HG03159 (cell line): ENCODE data around the gene TMEM82.

Source experiments
- ATAC-seq: cut with Tn5 transposase; IDR thresholded peaks from one replicate; pipeline ENCODE4 v1.9.1; 2021; ENCODE audit warnings: mild to moderate bottlenecking, moderate library complexity; ENCODE audit not compliant: unreplicated experiment

TMEM82 gene

DNA sequence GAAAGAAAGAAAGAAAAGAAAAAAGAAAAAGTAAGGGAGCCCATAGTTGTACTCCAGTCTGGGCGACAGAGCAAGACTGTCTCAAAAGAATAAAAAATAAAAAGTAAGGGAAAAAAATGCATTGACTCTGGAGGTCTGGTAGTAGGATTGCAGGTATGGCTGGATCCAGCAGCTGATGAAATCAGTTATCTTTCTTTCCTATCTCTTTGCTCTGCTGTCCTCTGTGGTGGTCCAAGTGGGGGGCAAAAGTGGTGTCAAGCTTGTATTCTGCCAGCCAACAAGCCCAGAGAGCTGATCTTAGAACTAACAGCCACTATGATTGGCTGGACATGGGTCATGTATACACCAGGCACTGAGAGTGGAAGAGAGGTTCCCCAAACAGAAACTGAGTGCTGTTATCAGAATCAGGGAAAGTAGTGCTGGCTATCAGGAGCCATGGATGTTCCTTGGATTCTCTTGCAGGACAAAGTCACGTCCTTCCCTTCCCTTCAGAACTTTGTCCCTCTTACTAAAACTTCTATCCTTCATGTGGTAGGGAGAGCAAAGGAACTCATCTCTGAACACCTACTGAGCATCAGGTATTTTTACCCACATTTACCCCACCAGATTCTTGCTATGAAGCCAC is 12.8 kb downstream of the TMEM82 start:
- no peak for ATAC-seq

DNA sequence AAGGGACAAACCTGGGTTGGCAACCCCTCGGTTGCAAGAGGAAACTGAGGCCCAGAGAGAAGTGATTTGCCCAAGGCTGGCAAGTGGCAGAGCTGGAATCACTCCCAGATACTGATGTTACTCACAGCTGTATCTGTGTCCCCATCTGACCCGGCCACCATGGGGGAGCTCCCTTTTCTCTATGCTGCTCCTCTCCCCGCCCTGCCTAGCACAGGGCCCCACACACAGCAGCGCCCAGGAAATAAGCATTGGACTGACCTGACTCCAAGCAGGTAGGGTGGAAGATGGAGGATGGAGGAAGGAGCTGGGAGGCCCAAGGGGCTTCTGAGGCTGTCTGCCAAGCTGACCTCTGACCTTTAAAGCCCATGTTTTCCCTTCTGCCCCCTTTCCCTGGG is 13.3 kb downstream of the TMEM82 start:
- ATAC-seq: no peak

DNA sequence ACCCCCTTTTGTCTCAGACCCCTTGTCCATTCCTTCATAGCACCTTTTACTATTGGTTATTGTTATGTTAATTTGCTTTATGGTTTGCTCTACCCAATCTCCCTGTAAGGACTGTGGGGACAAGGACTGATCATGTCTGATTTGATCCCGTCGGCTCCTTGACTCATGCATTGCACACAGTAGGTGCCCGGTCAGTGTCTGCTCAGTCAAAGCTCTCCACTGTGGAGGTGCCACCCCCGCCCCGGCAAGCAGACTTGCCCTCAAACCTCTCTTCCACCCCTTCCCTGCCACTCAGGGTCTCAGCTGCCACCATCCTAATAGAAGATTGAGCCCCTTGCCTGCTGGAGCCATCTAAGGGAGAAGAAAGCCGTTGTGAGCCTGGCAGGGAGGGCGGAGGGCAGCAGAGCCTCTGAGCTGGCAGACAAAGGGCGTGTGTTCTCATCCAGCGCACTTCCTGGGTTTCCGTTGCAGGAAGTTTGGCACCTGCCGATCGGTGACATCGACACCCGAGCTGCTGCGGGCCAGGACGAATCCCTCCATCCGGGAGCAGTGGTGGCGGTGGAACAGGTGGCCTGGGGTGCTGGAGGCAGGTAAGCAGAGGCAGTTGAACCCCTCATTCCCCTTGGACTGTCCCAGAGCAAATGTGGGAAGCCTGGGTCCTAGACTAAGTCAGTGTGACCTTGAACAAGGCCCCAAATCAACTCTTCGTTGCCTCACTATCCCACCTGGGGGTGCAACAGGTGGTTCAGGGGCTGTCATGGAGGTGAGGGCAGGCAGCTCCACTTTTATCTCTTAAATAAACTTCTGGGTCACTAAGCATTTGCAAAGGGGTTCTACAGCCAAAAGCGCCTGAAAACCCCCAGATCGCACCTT is 14.1 kb downstream of the TMEM82 start:
- no peak for ATAC-seq

- ATAC-seq: no peak
Measured at GRCh38 chr1:15757016-15757543, 14.8 kb downstream of the TMEM82 start.

DNA sequence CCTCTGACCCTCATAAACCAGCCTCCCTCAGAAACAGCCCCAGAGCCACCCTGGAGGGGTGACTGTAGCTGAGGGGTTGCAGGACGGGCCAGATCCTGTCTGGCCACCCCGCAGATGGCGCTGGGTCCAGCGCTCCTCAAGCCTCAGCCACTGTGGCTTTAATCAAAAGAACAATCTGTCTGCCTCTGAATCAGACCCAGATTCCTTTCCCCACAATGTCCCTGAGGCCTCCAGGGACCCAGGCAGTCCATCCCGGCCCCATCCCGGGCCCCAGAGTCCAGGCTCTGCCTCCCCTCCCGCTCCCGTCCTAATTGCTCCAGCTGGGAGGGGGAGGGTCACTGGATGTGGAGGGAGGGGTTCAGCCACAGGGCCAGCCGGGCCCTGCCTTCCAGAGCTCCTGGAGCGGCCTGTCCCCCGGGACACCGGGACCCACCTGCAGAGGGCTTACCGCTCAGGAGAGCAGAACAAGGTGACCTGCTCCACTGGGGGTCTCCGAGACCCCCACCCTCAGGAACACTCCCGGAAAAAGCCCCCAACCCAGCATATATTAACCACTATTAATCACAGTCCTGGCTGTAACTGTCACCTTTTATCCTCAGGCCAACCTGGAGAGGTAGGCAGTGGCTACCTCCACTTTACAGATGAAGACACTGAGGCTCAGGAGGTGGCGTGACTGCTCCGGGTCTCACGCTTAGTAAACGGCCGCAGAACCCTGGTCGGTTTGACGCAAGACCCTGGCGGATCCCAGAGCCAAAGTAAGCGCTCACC is 15.5 kb downstream of the TMEM82 start:
- no peak for ATAC-seq

GRCh38 chr1:15758343-15758931 is 16.1 kb downstream of the TMEM82 start, which contains the start of gene FBLIM1:
Gene FBLIM1 (plus strand): TSS chr1:15758795. CDS start chr1:15764984, 6,189 bp downstream.
- no peak for ATAC-seq

DNA sequence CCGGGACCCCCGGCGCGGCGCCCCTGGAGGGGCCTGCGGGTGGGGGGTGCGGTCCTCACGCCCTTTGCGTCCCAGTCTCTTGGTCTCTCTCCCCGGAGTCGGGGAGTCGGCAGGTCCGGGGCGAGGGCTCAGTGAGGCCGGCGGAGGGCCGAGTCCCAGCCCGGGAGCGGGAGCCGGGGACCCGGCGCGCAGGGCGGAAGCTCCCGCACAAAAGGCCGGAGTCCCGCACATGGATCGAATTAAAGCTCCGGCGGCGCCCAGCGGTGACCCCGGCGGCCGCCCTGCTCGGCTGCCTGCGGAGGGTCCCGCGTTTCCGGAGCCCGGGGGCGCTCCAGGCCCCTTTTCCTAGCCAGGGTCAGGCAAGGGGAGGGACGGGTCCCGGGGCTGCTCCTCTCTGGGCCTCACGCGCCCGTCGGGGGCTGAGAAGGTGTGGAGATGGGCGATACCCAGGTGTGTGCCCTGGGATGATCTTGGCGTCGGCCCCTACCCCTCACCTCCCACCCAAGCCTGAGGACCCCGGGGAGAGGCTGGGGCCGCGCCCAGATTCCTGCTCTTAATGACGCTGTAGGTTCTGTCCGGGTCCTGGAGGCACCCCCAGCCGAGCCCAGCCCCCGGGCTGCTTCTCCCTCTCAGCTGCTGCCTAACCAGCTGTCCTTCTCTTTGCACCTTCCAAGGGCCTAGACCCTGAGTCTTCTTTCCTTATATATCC is 16.8 kb downstream of the TMEM82 start:
- ATAC-seq: no peak

DNA sequence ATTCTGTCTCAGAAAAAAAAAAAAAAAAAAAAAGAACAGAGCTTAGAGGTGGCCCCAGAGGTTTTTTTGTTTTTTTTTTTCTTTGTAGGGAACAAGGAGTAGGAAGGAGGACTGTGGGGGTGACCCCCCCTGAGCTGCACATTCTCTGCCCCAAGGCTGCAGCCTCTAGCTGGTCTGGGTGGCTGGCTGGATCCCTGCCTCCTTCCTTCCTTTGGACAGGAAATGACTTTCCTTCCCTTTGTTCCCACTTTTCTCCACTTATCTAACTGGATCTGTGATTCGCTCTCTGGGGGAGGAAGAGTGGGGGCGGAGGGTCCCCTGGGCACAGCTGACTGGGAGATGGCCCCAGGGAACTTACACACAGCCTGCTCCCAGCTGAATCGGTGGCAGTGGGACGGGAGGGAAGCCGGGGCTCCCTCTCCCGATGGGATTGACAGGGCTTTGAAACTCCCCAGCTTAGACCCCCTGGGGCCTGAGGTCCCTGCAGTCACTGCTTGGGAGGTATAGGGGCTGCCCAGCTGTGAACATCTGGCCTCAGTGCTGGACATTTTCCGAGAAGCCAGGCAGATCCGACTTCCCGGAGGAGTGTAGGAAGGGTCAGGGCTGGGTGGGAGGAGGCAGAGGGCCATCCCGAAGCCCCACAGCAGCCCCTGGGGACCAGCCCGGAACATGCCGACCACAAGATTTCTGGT is 18.4 kb downstream of the TMEM82 start:
- no peak for ATAC-seq

DNA sequence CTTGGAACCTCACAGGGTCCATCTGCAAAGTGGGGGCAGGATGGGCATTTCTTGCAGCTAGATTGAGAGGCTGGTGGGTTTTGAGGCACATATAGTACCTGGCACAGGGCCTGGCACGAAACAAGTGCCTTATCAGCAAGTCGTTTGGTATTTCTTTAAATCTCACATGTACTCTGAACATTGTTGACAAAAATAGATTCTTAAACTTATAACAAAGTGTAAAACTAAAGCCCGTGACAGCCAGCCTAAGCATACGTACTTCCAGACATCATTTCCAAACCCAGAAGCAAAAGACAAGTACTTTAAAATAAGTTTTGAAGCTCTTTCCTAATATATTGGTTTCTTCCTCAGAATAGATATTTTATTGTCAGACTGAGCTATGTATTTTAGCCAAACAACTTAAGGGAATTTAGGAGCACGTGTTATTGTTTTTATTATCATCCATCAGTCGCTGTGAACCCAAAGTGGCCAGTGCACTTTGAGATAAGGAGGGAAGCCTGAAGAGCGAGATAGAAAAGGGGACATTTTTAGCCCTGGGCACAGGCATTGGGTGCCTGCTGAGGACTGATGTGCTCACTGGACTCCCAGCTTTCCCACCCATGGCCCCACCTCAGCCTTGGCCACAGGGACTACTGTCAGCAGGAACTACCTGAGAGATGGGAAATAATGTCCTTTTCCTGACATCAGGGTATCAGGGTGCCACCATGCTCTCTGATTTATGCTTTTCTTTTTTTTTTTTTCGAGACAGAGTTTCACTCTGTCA is 19.2 kb downstream of the TMEM82 start:
- ATAC-seq: no peak

- no peak for ATAC-seq
Measured at GRCh38 chr1:15762546-15762945, 20.2 kb downstream of the TMEM82 start.

DNA sequence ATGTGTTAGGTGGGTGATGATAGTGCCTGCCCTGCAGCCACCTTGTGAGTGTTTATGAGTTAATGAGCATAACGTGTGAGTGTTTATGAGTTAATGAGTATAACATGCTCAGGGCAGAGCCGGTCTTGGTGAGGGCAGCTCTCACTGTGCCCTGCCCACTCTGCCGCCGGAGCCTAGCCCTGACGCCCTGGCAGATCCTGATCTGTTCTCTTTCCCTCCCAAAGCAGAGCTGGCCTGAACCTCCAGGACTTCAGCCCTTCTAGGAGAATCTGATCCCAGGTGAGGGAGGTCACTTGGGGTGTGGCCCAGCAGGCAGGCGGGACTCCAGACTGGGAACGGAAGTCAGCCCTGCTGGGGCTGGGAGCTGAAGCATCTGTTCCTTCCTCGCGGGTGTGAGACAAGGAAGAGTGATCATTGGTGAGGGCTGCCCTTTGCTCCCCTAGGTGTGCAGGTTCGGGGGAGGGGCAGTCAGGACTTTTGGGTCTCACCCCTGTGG is 22.0 kb downstream of the TMEM82 start:
- no peak for ATAC-seq

GRCh38 chr1:15764890-15765289 is 22.6 kb downstream of the TMEM82 start:
- no peak for ATAC-seq

- no peak for ATAC-seq
Measured at GRCh38 chr1:15765495-15766194, 23.3 kb downstream of the TMEM82 start.

DNA sequence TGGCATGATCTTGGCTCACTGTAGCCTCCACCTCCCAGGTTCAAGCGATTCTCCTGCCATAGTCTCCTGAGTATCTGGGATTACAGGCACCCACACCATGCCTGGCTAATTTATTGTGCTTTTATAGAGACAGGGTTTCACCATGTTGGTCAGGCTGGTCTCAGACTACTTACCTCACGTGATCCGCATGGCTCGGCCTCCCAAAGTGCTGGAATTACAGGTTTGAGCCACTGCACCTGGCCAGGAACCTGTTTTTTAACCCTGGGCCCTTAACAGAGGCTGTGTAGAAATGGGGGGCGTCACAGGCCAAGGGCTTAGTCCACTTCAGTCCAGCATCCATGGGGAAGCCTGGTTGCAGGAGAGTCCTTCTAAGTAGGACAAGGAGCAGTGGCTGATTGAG is 25.6 kb downstream of the TMEM82 start:
- ATAC-seq: no peak

- ATAC-seq: no peak
Measured at GRCh38 chr1:15768388-15768787, 26.1 kb downstream of the TMEM82 start.

DNA sequence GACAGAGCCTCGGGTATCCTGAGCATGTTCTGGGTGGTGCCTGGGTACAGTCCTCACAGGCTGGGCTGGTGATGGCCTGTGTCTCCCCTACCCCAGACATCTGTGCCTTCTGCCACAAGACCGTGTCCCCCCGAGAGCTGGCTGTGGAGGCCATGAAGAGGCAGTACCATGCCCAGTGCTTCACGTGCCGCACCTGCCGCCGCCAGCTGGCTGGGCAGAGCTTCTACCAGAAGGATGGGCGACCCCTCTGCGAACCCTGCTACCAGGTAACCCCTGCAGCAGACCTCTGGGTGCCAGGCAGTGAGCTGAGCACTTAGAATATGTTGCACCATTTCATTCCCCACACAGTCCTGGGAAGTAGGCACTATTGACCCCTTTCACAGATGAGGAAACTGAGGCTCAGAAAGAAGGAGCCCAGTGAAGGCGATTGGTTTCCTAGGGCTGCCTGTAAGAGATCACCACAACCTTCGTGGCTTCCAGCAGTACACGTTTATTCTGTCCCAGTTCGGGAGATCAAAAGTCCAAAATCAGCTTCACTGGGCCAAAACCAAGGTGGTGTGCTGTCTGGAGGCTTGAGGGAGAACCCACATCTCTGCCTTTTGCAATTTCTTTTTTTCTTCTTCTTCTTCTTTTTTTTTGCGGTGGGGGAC is 28.1 kb downstream of the TMEM82 start:
- no peak for ATAC-seq

GRCh38 chr1:15771836-15772515 is 29.7 kb downstream of the TMEM82 start:
- no peak for ATAC-seq
